ENCODE results near the gene TBC1D22A.

TBC1D22A gene

DNA sequence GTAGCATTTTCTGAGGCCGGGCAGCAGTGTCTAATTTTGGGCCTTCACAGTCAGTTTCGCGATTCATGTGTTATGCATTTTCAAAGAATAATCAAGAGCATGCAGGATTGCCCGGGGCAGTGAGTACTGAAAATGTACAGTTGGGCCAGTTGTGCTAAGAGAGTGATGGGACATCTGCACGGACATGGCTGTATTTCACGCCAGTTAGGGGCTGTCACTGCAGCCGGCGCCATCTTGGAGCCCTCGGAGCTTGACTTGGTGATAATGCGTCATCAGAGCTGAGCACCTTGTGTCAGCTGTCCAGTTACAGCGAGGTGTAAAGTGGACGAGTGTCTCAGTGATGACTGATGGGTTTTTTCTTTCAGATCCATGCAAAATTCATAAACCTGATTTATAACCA lies 188.9 kb downstream of the TBC1D22A start:
- H3K27me3 Mint-ChIP-seq = no peaks in the 10 kb centered on the region

DNA sequence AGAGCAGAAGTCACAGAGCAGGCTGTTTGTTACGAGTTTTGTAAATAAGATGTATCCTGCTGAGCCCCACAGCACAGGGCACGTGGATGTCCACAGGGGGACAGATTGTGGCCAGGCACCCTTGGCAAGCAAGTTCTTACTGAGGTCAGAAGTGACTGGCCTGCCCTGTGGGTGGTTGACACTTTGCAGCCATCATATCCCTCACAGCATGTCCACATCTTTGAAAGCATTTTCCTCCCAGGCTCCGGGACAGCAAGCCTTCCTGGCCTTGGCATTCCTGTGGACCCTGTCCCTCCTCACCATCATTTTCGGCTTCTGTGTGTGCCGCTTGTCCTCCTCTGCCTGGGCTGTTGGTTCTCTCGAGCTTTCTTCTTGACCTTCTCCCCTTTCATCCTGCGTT lies 189.5 kb downstream of the TBC1D22A start:
- ATAC-seq (ENCODE audit: low read depth) (no peak), DNase-seq (ENCODE audit: low spot score in 2 of 2) (no peak)
- peaks cover 26% of the 10 kb centered on the region for H3K36me3 Mint-ChIP-seq
- peaks cover 18% of the 10 kb centered on the region for H3K4me1 Mint-ChIP-seq
- no peak overlapping the region for H3K27ac Mint-ChIP-seq
- H3K27me3 Mint-ChIP-seq = no peaks in the 10 kb centered on the region
- H3K9me3 Mint-ChIP-seq = no peaks in the 10 kb centered on the region
- H3K4me3 Mint-ChIP-seq = no peak overlapping the region

More for the DNA sequence above, 188.9 kb downstream of the TBC1D22A start:
- Mint-ChIP-seq H3K27ac (no peak overlapping the region), H3K9me3 (no peaks in the 10 kb centered on the region), H3K4me1 (peaks cover 20% of the 10 kb centered on the region), H3K36me3 (peaks cover 23% of the 10 kb centered on the region), H3K4me3 (no peak overlapping the region)
- no peak for ATAC-seq (ENCODE audit: low read depth)
- no peak for DNase-seq (ENCODE audit: low spot score in 2 of 2)

DNA sequence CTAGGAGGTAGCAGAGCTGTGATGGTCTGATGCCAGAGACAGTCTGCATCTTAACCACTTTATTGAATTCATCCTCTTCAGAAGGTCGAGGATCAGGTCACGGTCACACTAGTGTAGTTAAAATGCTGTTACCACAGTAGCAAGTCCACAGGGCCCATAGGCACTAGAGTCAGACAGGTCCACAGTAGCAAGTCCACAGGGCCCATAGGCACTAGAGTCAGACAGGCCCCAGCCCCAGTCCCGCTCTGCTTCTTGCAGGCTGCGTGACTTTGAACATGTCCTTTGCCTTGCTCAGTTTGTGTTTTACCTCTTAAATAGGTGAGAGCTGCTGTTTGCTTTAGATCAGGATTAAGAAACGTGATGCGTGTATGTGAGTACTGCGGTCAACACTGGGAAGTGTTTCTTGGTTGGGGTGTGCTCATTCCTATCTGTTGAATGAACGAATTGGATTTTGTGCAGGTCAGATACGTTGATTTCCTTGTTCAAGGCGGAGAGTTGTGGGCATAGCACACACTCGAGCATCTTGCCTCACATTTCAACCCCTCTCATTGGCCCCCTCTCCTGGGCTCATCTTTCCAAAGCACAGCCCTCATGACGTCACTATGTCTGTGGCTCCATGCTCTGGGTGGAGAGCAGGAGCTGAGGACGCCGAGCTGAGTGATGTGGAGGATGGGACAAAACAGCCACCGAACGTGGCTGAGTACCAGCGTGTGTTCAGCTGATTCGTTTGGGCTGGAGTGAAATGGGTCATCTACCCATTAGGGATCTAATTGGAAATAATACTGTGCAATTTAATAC lies 191.7 kb downstream of the TBC1D22A start:
- ATAC-seq (ENCODE audit: low read depth) = no peak
- peaks cover 15% of the 10 kb centered on the region for H3K4me1 Mint-ChIP-seq
- H3K27ac Mint-ChIP-seq = no peak overlapping the region
- no peak overlapping the region for H3K4me3 Mint-ChIP-seq
- H3K27me3 Mint-ChIP-seq = no peaks in the 10 kb centered on the region
- no peaks in the 10 kb centered on the region for H3K9me3 Mint-ChIP-seq
- H3K36me3 Mint-ChIP-seq = peaks cover 24% of the 10 kb centered on the region
- no peak for DNase-seq (ENCODE audit: low spot score in 2 of 2)

DNA sequence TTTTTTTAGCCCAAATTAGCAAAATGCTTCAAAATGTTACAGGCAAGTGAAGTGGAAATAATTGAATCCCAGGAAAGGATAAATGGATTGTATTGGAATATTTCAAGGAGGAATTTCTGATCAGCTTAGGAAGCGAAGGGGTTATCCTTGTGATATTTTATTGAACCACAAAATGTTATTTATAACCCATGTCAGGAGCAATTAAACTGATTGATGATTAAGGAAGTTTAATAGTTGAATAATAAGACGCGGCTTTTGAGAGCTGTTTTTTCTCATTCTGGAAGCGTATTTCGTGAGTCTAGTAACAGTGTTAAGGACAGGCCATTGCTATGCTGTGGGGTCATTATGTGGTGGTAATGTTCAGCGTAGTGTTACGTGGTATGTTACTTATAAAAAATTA lies 192.3 kb downstream of the TBC1D22A start:
- no peak for ATAC-seq (ENCODE audit: low read depth)
- H3K4me1 Mint-ChIP-seq = peaks cover 15% of the 10 kb centered on the region
- no peak overlapping the region for H3K27ac Mint-ChIP-seq
- H3K9me3 Mint-ChIP-seq = no peaks in the 10 kb centered on the region
- no peak for DNase-seq (ENCODE audit: low spot score in 2 of 2)
- no peak overlapping the region for H3K4me3 Mint-ChIP-seq
- peaks cover 19% of the 10 kb centered on the region for H3K36me3 Mint-ChIP-seq
- H3K27me3 Mint-ChIP-seq = no peaks in the 10 kb centered on the region

DNA sequence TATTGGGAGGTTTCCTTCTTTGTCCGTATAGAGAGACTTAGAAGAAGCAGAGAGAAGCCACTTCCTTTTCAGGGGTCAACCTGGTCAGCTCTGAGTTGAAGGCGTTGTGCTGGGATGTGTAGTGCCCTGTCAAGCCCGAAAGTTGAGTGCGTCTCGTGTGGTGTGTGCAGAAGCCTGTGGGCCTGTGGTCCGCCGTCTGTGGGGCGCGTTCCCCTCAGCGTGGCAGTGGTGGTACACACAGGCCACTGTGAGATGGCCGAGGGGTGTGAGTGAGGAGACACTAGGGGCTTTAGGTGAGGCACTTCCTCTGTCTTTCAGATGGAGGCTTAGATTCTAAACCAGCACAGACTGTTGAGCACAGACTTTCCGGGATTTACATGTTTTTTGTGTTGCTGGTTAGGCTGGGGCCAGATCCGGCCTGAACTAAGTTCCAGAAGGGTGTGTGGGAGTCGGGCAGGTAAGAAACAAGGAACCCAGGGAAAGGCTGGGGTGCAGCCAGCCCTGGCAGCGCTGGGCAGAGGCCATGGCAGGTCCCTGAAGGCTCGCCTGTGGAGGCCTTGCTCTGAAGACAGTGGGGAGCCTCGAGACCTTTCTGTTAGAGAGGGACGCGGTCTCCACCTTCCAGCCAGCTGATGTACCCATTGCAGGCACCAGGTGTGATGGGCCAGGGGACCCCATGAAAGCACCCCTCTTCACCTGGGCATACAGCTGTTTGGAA lies 194.2 kb downstream of the TBC1D22A start:
- no peaks in the 10 kb centered on the region for H3K27me3 Mint-ChIP-seq
- no peak for ATAC-seq (ENCODE audit: low read depth)
- DNase-seq (ENCODE audit: low spot score in 2 of 2) = no peak
- H3K27ac Mint-ChIP-seq = peak overlapping the region; percentile 64
- peaks cover 18% of the 10 kb centered on the region for H3K36me3 Mint-ChIP-seq
- no peaks in the 10 kb centered on the region for H3K9me3 Mint-ChIP-seq
- H3K4me1 Mint-ChIP-seq = peaks cover 15% of the 10 kb centered on the region
- H3K4me3 Mint-ChIP-seq = no peak overlapping the region

DNA sequence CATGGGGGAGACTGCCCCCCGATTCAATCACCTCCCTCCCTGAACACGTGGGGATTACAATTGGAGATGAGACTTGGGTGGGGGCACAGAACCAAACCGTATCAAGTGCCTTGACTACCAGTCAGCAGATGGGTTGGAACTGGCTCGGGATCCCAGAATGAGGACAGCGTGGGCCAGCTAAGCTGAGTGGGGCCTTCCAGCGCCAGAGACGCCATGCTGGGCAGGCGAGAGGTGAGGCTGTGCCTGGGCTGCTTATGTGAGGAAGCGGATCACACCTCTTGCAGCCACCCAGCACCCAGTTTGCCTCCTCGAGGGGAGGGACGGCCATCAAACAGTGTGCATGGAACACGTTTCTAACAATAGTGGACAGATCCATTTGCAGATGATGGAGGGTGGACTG lies 195.1 kb downstream of the TBC1D22A start:
- Mint-ChIP-seq H3K36me3 (peaks cover 17% of the 10 kb centered on the region), H3K27ac (peak overlapping the region; percentile 1)

DNA sequence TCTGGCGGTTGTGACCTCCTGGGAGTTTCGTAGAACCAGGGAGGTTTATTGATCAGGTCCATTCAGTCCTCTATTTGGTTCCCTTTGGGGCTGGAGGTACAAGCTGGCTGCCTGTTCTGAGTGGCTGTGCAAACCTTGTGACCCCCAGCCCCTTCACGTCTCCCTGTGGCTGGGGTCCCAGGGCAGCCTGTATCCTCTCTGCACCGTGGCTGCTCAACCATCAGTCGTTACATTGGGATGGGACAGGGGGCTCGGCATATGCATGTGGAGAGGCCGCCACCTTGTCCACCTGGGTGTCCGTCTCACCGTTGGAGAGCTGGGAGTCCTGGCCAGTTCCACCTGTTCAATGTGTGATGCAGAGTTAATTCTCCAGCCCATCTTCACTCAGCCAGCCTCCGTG lies 195.7 kb downstream of the TBC1D22A start:
- H3K4me1 Mint-ChIP-seq = peaks cover 10% of the 10 kb centered on the region
- H3K27ac Mint-ChIP-seq = no peak overlapping the region
- ATAC-seq (ENCODE audit: low read depth) = no peak

More for the DNA sequence above, 195.1 kb downstream of the TBC1D22A start:
- no peak for DNase-seq (ENCODE audit: low spot score in 2 of 2)
- no peak for ATAC-seq (ENCODE audit: low read depth)
- H3K4me1 Mint-ChIP-seq = peaks cover 12% of the 10 kb centered on the region
- H3K9me3 Mint-ChIP-seq = no peaks in the 10 kb centered on the region
- H3K27me3 Mint-ChIP-seq = no peaks in the 10 kb centered on the region
- no peak overlapping the region for H3K4me3 Mint-ChIP-seq

DNA sequence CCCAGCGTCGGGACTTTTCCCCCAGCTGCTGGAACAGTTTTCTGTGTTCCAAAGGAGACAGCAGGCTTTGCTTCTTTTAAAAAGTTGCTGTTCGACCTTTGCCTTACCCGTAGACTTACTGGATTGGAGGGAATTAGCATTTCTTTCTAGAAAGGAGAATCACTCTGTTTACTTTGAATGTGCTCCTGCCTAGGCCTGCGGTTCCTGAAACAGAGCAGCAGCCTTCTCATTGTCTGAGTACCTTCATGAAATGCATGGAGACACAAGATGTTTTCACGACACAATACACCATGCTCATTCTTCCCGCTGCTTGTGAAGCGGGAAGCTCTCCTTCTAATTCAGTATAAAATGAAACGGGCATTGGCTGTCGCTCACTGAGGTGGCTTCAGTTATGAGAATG lies 196.2 kb downstream of the TBC1D22A start:
- ATAC-seq (ENCODE audit: low read depth) (no peak), DNase-seq (ENCODE audit: low spot score in 2 of 2) (no peak)
- Mint-ChIP-seq H3K27ac (no peak overlapping the region), H3K9me3 (no peaks in the 10 kb centered on the region), H3K36me3 (peaks cover 14% of the 10 kb centered on the region), H3K4me1 (peaks cover 10% of the 10 kb centered on the region), H3K4me3 (no peak overlapping the region), H3K27me3 (no peaks in the 10 kb centered on the region)

More for the DNA sequence above, 195.7 kb downstream of the TBC1D22A start:
- DNase-seq (ENCODE audit: low spot score in 2 of 2) = no peak
- H3K9me3 Mint-ChIP-seq = no peaks in the 10 kb centered on the region
- no peak overlapping the region for H3K4me3 Mint-ChIP-seq
- peaks cover 14% of the 10 kb centered on the region for H3K36me3 Mint-ChIP-seq
- H3K27me3 Mint-ChIP-seq = no peaks in the 10 kb centered on the region

DNA sequence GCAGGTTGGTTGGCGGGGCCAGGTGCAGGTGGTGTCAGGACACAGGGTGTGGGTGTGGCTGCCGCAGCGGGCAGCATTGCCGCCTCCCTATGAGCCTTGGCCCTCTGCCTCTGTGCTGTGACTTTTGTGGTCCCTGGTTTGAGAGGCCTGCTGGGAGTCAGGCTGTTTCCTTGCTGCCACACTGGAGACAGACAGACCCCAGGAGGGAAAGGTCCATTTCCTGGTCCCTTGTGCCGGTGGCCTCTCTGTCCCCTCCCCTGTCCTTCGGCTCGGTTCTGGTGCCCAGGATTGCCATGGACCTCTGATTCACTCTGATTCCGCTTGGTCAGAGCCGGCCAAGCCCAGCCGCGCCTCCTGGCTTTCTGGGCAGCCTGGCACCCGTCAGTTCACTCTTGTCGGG lies 196.9 kb downstream of the TBC1D22A start:
- peaks cover 14% of the 10 kb centered on the region for H3K36me3 Mint-ChIP-seq
- peaks cover 7% of the 10 kb centered on the region for H3K4me1 Mint-ChIP-seq
- no peaks in the 10 kb centered on the region for H3K27me3 Mint-ChIP-seq
- ATAC-seq (ENCODE audit: low read depth) (no peak), DNase-seq (ENCODE audit: low spot score in 2 of 2) (no peak)
- H3K4me3 Mint-ChIP-seq = no peak overlapping the region
- H3K9me3 Mint-ChIP-seq = no peaks in the 10 kb centered on the region
- no peak overlapping the region for H3K27ac Mint-ChIP-seq

DNA sequence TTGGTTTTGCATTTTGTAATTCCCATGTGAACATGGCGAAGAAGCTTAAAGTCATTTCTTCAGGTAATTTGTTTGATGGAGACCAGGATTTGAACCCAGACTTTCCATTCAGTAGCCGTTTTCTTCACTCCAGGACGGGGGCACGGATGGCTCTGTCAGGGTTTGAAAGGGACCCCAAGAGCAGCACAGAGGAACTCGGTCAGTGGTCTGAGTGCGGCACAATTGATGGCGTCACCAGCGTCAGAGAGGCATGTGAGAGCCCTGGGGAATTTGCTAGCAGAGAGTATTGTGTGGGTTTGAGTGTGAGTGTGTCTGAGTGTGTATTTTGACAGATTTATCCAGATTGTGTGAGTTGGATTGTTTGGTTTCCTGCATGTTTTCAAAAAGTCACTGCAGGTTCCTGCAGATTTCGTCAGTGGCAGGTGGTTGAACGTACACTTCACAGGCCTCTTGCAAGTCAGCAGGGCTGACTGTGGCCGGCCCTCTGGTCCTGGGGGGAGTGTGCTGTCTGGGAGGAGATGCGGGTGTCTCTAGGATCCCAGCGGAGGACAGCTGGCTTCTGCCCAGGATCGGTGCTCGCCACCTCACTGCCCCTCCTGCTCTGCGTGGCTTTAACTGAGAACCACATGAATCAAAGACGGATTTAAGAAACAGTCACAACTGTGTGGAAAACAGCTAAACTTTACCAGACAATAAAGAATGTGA lies 199.3 kb downstream of the TBC1D22A start:
- H3K9me3 Mint-ChIP-seq = no peaks in the 10 kb centered on the region
- H3K27me3 Mint-ChIP-seq = no peaks in the 10 kb centered on the region
- ATAC-seq (ENCODE audit: low read depth) (no peak), DNase-seq (ENCODE audit: low spot score in 2 of 2) (no peak)
- H3K36me3 Mint-ChIP-seq = peaks cover 13% of the 10 kb centered on the region
- H3K4me3 Mint-ChIP-seq = no peak overlapping the region
- peaks cover 4% of the 10 kb centered on the region for H3K4me1 Mint-ChIP-seq
- peak overlapping the region; percentile 20 for H3K27ac Mint-ChIP-seq

DNA sequence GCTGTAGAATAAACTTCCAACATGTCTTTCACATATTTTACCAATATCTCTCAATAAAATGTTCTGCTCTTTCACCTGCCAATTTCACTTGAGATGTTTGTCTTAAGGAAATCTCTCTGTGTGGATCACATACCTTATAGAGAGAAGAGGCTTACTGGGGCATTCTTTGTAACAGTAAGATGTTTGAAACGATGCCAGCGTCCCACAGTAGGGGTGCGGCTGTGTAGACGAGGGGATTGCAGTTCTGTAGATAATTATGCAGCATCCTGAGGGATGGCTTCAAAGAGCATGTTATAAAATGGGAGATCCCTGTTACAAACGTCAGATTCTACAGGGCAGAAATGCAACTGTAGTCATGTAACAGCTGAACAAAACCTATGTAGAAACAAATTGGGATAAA lies 200.0 kb downstream of the TBC1D22A start:
- peaks cover 10% of the 10 kb centered on the region for H3K36me3 Mint-ChIP-seq
- H3K9me3 Mint-ChIP-seq = no peaks in the 10 kb centered on the region
- no peaks in the 10 kb centered on the region for H3K27me3 Mint-ChIP-seq
- H3K4me3 Mint-ChIP-seq = no peak overlapping the region
- DNase-seq (ENCODE audit: low spot score in 2 of 2) (no peak), ATAC-seq (ENCODE audit: low read depth) (no peak)
- peak overlapping the region; percentile 20 for H3K27ac Mint-ChIP-seq
- peaks cover 2% of the 10 kb centered on the region for H3K4me1 Mint-ChIP-seq

DNA sequence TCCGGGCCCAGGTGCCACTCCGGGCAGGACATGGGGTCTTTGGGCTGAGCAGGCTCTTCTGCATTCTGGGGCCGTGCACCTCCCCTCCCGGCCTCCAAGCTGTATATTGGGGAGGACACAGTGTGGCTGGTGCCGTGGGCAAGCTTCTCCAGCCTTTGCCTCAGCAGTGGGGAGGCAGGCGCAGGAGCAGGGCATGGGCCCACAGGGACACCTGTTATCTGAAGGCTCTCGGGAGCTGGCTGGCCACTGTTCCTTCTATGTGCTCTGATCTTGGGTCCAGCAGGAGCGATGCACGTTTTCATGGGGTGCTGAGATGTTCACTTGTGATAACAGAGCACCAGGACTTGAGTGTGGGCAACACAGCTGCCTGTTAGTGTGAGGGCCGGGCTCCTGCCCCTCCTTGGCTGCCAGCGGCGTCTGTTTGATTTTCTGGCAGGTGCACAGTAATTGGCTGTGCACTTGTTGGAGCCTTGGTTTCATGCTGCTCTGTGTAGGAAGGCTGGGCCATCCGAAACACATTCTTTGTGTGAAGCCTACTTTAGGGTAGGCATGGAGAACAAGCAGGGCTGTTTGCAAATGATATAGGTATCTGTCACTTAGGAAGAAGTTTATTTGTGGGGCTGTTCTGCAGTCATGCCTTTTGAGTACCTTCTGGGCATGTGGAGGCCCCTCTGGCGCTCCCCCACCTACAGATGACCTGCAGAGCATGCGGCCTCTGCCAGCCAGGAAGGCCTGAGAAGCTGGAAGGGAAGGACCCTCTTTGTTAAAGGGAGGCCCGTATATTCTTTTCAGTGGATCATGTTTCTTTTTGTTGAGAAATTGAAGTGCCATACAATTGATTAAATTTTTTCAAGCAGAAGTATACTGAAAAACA lies 201.5 kb downstream of the TBC1D22A start:
- no peaks in the 10 kb centered on the region for H3K9me3 Mint-ChIP-seq
- peaks cover 6% of the 10 kb centered on the region for H3K4me1 Mint-ChIP-seq
- no peak overlapping the region for H3K27ac Mint-ChIP-seq
- ATAC-seq (ENCODE audit: low read depth) = no peak
- peaks cover 8% of the 10 kb centered on the region for H3K36me3 Mint-ChIP-seq
- DNase-seq (ENCODE audit: low spot score in 2 of 2) = no peak
- no peaks in the 10 kb centered on the region for H3K27me3 Mint-ChIP-seq
- H3K4me3 Mint-ChIP-seq = no peak overlapping the region

DNA sequence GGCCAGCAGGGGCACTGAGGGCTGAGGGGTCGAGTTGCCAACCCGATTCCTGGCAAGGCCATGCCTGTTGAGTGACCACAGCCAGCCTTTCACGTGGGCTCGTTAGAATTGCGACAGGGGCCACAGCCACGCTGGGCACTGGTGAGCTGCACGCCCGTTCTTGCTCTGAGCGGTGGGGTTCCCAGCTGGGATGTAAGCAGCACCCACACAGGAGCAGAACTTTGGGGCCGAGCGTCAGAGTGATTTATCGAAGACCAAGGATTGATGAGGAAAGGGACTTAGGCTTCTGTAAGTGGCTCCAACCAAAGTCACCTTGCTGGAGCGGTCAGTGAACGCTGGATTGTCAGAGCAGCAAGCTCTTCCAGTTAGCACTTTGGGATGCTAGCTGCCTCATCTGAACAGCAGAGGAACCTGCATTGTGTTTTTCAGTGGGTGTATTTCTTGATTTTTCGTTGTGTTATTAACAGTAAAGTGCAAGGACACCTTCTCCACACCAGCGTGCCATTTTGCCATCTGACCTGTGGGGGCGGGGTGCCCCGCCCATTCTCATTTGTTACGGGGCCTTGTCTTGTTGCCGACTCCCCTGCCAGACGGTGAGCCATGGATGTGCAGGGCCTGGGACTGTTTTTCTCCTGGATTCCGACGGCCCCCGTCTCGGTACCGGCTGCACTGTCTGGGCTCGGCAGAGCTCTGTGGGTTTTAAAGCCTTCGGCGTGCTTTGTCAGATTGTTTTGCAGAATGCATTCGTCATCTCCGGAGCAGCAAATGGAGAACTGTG lies 202.5 kb downstream of the TBC1D22A start:
- H3K27me3 Mint-ChIP-seq = no peaks in the 10 kb centered on the region
- ATAC-seq (ENCODE audit: low read depth) = no peak
- no peaks in the 10 kb centered on the region for H3K9me3 Mint-ChIP-seq
- H3K27ac Mint-ChIP-seq = no peak overlapping the region
- H3K4me1 Mint-ChIP-seq = peaks cover 9% of the 10 kb centered on the region
- H3K4me3 Mint-ChIP-seq = no peak overlapping the region
- H3K36me3 Mint-ChIP-seq = peaks cover 10% of the 10 kb centered on the region
- no peak for DNase-seq (ENCODE audit: low spot score in 2 of 2)
